Measurements from ENCODE around the gene KNSTRN. TPM values are rescaled to one million over a fixed set of nuclear protein-coding genes. Genes with fewer than 3 reads are reported as not detected.

Gene KNSTRN
- total and polyA plus RNA-seq, 2 of the 8 experiments (the other 6 are each of a cell fraction or from before 2014, with no cell fraction given): 25.1 to 79.4 TPM

GRCh38 chr15:40421246-40422157, 39.0 kb downstream of the KNSTRN start (continued):
- TF ChIP-seq, protein P1, sequence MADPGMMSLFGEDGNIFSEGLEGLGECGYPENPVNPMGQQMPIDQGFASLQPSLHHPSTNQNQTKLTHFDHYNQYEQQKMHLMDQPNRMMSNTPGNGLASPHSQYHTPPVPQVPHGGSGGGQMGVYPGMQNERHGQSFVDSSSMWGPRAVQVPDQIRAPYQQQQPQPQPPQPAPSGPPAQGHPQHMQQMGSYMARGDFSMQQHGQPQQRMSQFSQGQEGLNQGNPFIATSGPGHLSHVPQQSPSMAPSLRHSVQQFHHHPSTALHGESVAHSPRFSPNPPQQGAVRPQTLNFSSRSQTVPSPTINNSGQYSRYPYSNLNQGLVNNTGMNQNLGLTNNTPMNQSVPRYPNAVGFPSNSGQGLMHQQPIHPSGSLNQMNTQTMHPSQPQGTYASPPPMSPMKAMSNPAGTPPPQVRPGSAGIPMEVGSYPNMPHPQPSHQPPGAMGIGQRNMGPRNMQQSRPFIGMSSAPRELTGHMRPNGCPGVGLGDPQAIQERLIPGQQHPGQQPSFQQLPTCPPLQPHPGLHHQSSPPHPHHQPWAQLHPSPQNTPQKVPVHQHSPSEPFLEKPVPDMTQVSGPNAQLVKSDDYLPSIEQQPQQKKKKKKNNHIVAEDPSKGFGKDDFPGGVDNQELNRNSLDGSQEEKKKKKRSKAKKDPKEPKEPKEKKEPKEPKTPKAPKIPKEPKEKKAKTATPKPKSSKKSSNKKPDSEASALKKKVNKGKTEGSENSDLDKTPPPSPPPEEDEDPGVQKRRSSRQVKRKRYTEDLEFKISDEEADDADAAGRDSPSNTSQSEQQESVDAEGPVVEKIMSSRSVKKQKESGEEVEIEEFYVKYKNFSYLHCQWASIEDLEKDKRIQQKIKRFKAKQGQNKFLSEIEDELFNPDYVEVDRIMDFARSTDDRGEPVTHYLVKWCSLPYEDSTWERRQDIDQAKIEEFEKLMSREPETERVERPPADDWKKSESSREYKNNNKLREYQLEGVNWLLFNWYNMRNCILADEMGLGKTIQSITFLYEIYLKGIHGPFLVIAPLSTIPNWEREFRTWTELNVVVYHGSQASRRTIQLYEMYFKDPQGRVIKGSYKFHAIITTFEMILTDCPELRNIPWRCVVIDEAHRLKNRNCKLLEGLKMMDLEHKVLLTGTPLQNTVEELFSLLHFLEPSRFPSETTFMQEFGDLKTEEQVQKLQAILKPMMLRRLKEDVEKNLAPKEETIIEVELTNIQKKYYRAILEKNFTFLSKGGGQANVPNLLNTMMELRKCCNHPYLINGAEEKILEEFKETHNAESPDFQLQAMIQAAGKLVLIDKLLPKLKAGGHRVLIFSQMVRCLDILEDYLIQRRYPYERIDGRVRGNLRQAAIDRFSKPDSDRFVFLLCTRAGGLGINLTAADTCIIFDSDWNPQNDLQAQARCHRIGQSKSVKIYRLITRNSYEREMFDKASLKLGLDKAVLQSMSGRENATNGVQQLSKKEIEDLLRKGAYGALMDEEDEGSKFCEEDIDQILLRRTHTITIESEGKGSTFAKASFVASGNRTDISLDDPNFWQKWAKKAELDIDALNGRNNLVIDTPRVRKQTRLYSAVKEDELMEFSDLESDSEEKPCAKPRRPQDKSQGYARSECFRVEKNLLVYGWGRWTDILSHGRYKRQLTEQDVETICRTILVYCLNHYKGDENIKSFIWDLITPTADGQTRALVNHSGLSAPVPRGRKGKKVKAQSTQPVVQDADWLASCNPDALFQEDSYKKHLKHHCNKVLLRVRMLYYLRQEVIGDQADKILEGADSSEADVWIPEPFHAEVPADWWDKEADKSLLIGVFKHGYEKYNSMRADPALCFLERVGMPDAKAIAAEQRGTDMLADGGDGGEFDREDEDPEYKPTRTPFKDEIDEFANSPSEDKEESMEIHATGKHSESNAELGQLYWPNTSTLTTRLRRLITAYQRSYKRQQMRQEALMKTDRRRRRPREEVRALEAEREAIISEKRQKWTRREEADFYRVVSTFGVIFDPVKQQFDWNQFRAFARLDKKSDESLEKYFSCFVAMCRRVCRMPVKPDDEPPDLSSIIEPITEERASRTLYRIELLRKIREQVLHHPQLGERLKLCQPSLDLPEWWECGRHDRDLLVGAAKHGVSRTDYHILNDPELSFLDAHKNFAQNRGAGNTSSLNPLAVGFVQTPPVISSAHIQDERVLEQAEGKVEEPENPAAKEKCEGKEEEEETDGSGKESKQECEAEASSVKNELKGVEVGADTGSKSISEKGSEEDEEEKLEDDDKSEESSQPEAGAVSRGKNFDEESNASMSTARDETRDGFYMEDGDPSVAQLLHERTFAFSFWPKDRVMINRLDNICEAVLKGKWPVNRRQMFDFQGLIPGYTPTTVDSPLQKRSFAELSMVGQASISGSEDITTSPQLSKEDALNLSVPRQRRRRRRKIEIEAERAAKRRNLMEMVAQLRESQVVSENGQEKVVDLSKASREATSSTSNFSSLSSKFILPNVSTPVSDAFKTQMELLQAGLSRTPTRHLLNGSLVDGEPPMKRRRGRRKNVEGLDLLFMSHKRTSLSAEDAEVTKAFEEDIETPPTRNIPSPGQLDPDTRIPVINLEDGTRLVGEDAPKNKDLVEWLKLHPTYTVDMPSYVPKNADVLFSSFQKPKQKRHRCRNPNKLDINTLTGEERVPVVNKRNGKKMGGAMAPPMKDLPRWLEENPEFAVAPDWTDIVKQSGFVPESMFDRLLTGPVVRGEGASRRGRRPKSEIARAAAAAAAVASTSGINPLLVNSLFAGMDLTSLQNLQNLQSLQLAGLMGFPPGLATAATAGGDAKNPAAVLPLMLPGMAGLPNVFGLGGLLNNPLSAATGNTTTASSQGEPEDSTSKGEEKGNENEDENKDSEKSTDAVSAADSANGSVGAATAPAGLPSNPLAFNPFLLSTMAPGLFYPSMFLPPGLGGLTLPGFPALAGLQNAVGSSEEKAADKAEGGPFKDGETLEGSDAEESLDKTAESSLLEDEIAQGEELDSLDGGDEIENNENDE (IDR thresholded peaks at IDR 0.05; ENCODE audit: insufficient replicate concordance, low read length): no peak
- no peak for TF ChIP-seq CTBP2 (IDR thresholded peaks at IDR 0.05; ENCODE audit: borderline replicate concordance, insufficient read depth, insufficient read length, low read length)
- TF ChIP-seq SIX5 (IDR thresholded peaks at IDR 0.05; ENCODE audit: low read depth, low read length): no peak
- peak in 1 of 2 experiments; percentile 38; a peak in 1 of 3 replicates for TF ChIP-seq POLR2A (IDR thresholded peaks at IDR 0.05; ENCODE audit: control extremely low read depth in 1 of 2, low read depth in 2 of 2, low read length in 2 of 2)
- no peak for TF ChIP-seq KDM1A (IDR thresholded peaks at IDR 0.05; ENCODE audit: borderline replicate concordance, low read length)
- no peak for TF ChIP-seq NRF1 (IDR thresholded peaks at IDR 0.05; ENCODE audit: low read depth, low read length)
- no peak for TF ChIP-seq GTF2F1 (IDR thresholded peaks at IDR 0.05; ENCODE audit: borderline replicate concordance, low read depth, low read length)
- TF ChIP-seq NANOG (IDR thresholded peaks at IDR 0.05; ENCODE audit: insufficient read depth, low read depth, low read length, poor library complexity, severe bottlenecking): no peak
- no peak for TF ChIP-seq RXRA (IDR thresholded peaks at IDR 0.05; ENCODE audit: insufficient read depth, low read depth, low read length)

Measured in H1 (cell line).